ENCODE results near the gene KIF5A. TPM values are rescaled to one million over a fixed set of nuclear protein-coding genes. Genes with fewer than 3 reads are reported as not detected.

KIF5A gene
- total RNA-seq, 1 donor from 2014 or later = 0.46 TPM

DNA sequence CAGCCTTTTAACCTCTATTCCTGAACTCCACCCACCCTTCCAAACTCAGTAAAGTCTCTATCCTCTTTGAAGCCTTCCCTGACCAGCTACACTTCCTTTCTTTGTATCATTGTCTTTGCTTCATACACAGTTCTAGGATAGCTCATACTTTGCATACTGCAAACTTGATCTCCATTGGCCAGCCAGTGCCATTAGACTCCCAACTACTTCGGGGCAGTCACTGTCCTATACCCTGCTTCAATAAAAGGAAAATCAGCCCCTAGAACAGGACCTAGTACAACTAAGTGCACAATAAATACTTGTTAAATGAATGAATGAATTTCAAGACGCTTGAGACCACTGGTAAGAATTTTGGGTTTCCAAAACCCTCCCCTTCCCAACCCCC lies 40.6 kb downstream of the KIF5A start:
- Mint-ChIP-seq H3K4me3 (ENCODE audit: unreplicated experiment) (peak overlapping the region; percentile 95), H3K36me3 (ENCODE audit: low read depth, unreplicated experiment) (peaks cover 5% of the 10 kb centered on the region), H3K27ac (ENCODE audit: unreplicated experiment) (peak overlapping the region; percentile 85), H3K27me3 (ENCODE audit: unreplicated experiment) (peaks cover 11% of the 10 kb centered on the region), H3K4me1 (ENCODE audit: unreplicated experiment) (peaks cover 18% of the 10 kb centered on the region), H3K9me3 (ENCODE audit: unreplicated experiment) (no peaks in the 10 kb centered on the region)
- no peak for DNase-seq (ENCODE audit: low spot score)
- no peak for TF ChIP-seq CTCF (IDR thresholded peaks at IDR 0.05; ENCODE audit: unreplicated experiment)

DNA sequence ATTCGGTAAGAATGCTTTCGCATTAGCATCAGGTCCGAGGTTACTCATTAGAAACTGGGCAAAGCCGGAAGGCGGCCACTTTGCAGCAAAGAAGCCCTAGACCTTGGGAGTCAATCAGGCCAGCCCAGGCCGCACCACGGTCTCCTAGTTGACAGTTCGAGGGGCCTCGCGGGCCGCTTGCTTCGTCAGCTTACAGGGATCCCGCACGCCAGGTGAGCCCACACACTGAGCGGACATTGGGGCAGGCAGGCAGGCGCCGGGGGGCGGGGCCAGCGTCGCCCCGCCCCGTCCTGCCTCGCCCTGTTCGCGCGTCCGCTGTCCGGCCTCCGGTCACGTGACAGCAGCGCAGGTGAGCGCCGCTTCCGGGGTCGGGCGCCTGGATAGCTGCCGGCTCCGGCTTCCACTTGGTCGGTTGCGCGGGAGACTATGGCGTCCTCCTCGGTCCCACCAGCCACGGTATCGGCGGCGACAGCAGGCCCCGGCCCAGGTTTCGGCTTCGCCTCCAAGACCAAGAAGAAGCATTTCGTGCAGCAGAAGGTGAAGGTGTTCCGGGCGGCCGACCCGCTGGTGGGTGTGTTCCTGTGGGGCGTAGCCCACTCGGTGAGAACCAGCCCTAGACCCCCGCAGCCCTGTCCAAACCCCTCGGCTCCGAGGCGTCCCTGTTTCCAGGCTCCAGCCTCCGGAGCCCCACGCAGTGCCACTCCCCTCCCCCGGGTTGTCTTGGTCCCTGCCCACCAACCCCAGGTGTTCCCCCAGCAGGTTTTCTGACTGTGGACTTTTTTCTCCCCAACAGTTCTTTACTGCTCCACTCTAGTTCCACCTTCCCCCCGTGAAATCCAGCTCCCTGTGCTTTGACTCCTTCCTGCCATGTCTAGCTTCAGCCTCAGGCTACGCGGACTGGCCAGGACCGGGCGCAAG lies 41.3 kb downstream of the KIF5A start, which contains the start of gene PIP4K2C:
PIP4K2C (plus strand) TSS at position 329 of the 918 bp plus-strand sequence; CDS start at position 427, 98 bp downstream.
- Mint-ChIP-seq H3K4me3 (ENCODE audit: unreplicated experiment) (peak within 1 kb of the TSS; percentile 95), H3K27ac (ENCODE audit: unreplicated experiment) (peak within 1 kb of the TSS; percentile 85), H3K9me3 (ENCODE audit: unreplicated experiment) (no peaks in the 10 kb centered on the region), H3K4me1 (ENCODE audit: unreplicated experiment) (peaks cover 18% of the 10 kb centered on the region), H3K27me3 (ENCODE audit: unreplicated experiment) (peaks cover 11% of the 10 kb centered on the region), H3K36me3 (ENCODE audit: low read depth, unreplicated experiment) (peaks cover 9% of the 10 kb centered on the region)
- peak; percentile 58 for DNase-seq (ENCODE audit: low spot score)
- no peak for TF ChIP-seq CTCF (IDR thresholded peaks at IDR 0.05; ENCODE audit: unreplicated experiment)

DNA sequence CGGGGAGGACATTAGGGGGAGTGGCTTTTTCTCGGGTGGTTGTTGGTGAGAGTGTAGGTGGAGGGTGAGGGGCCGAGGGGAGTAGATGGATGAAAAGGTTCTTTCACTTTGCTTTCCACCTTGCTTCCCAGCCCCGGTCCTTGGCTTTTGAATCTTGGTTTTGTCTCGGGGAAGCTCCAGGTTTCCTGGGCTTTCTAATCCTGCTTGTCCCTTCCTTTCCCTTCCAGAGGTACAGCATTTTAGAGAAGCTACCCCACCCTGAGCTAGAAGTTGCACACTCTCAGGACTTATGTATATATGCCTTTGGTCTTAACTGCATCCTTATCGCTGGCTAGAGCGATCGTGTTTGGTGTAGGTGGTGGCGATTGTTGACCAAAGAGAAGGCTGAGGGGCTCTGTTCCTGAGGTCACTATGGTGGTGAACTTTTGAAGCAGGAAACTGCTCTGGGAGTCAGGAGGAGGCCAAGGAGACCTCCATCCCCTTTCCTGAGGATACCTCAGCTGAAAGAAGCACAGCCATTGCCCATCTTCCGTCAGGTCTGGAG lies 42.0 kb downstream of the KIF5A start:
- H3K36me3 Mint-ChIP-seq (ENCODE audit: low read depth, unreplicated experiment) = peaks cover 13% of the 10 kb centered on the region
- peak overlapping the region; percentile 95 for H3K4me3 Mint-ChIP-seq (ENCODE audit: unreplicated experiment)
- no peaks in the 10 kb centered on the region for H3K9me3 Mint-ChIP-seq (ENCODE audit: unreplicated experiment)
- peak overlapping the region; percentile 83 for H3K27ac Mint-ChIP-seq (ENCODE audit: unreplicated experiment)
- peaks cover 11% of the 10 kb centered on the region for H3K27me3 Mint-ChIP-seq (ENCODE audit: unreplicated experiment)
- peaks cover 18% of the 10 kb centered on the region for H3K4me1 Mint-ChIP-seq (ENCODE audit: unreplicated experiment)
- TF ChIP-seq CTCF (IDR thresholded peaks at IDR 0.05; ENCODE audit: unreplicated experiment) = no peak
- DNase-seq (ENCODE audit: low spot score) = no peak

GRCh38 chr12:57592551-57593165 lies 42.8 kb downstream of the KIF5A start:
- DNase-seq (ENCODE audit: low spot score) = no peak
- Mint-ChIP-seq H3K36me3 (ENCODE audit: low read depth, unreplicated experiment) (peaks cover 18% of the 10 kb centered on the region), H3K4me3 (ENCODE audit: unreplicated experiment) (peak overlapping the region; percentile 95), H3K9me3 (ENCODE audit: unreplicated experiment) (no peaks in the 10 kb centered on the region), H3K4me1 (ENCODE audit: unreplicated experiment) (peaks cover 18% of the 10 kb centered on the region), H3K27me3 (ENCODE audit: unreplicated experiment) (peaks cover 11% of the 10 kb centered on the region), H3K27ac (ENCODE audit: unreplicated experiment) (no peak overlapping the region)
- no peak for TF ChIP-seq CTCF (IDR thresholded peaks at IDR 0.05; ENCODE audit: unreplicated experiment)
